GM12874 (cell line): Measurements from ENCODE around the gene NPTXR.
A peak's percentile ranks its signal among the peaks of the same experiment; 100 is the strongest.

Experiments
- CTCF ChIP-seq: IDR thresholded peaks from 2 replicates; pipeline ENCODE4 v1.5.1; 2011; ENCODE audit warnings: low read depth, mild to moderate bottlenecking, control low read depth, low read length, moderate library complexity; ENCODE audit not compliant: insufficient read depth

Gene NPTXR

GRCh38 chr22:38826801-38827200 is 17.0 kb downstream of the NPTXR start:
- no peak for TF ChIP-seq CTCF

GRCh38 chr22:38826386-38826785 is 17.4 kb downstream of the NPTXR start:
- TF ChIP-seq CTCF = no peak

GRCh38 chr22:38824585-38824984 is 19.2 kb downstream of the NPTXR start:
- peak; percentile 29 for TF ChIP-seq CTCF

- no peak for TF ChIP-seq CTCF
These were observed 20.2 kb downstream of the NPTXR start for GRCh38 chr22:38823637-38824036.

- no peak for TF ChIP-seq CTCF
These were observed 20.8 kb downstream of the NPTXR start for GRCh38 chr22:38823076-38823475.

- no peak for TF ChIP-seq CTCF
These were observed 23.8 kb downstream of the NPTXR start for GRCh38 chr22:38820020-38820419.

- TF ChIP-seq CTCF = no peak
These were observed 24.4 kb downstream of the NPTXR start for GRCh38 chr22:38819387-38819940.
